ENCODE data around the gene DNAH2.

GRCh38 chr17:7707858-7708750, 9.4 kb upstream of the DNAH2 start:
- TF ChIP-seq, protein P1, sequence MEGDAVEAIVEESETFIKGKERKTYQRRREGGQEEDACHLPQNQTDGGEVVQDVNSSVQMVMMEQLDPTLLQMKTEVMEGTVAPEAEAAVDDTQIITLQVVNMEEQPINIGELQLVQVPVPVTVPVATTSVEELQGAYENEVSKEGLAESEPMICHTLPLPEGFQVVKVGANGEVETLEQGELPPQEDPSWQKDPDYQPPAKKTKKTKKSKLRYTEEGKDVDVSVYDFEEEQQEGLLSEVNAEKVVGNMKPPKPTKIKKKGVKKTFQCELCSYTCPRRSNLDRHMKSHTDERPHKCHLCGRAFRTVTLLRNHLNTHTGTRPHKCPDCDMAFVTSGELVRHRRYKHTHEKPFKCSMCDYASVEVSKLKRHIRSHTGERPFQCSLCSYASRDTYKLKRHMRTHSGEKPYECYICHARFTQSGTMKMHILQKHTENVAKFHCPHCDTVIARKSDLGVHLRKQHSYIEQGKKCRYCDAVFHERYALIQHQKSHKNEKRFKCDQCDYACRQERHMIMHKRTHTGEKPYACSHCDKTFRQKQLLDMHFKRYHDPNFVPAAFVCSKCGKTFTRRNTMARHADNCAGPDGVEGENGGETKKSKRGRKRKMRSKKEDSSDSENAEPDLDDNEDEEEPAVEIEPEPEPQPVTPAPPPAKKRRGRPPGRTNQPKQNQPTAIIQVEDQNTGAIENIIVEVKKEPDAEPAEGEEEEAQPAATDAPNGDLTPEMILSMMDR (IDR thresholded peaks at IDR 0.05) = no peak
- no peak for TF ChIP-seq POLR2A (IDR thresholded peaks at IDR 0.05)
